ENCODE measurements around the gene FBXW2.
"Not testable (repeated sequence)": the region's sequence is repeated elsewhere in the genome, so short reads cannot be mapped to it uniquely, and the experiment has no call there.

Gene FBXW2

GRCh38 chr9:120778758-120779157 is 14.5 kb downstream of the FBXW2 start:
- no peak for DNase-seq

GRCh38 chr9:120777229-120777628 is 16.0 kb downstream of the FBXW2 start:
- no peak for DNase-seq

- DNase-seq = no peak
Observed at GRCh38 chr9:120776788-120777187, 16.4 kb downstream of the FBXW2 start.

- no peak for DNase-seq
Observed at GRCh38 chr9:120775859-120776258, 17.4 kb downstream of the FBXW2 start.

GRCh38 chr9:120774719-120775118 is 18.5 kb downstream of the FBXW2 start:
- DNase-seq = no peak

GRCh38 chr9:120773256-120773655 is 20.0 kb downstream of the FBXW2 start:
- no peak for DNase-seq

- no peak for DNase-seq
Observed at GRCh38 chr9:120770931-120771330, 22.3 kb downstream of the FBXW2 start.

GRCh38 chr9:120768886-120769285 is 24.3 kb downstream of the FBXW2 start:
- no peak for DNase-seq

GRCh38 chr9:120768247-120768646 is 25.0 kb downstream of the FBXW2 start:
- DNase-seq = no peak

- no peak for DNase-seq
Observed at GRCh38 chr9:120767451-120767850, 25.8 kb downstream of the FBXW2 start.

GRCh38 chr9:120765910-120766425 is 27.2 kb downstream of the FBXW2 start:
- DNase-seq = no peak

GRCh38 chr9:120764476-120764875 is 28.7 kb downstream of the FBXW2 start:
- no peak for DNase-seq

GRCh38 chr9:120761006-120761405 is 32.2 kb downstream of the FBXW2 start:
- no peak for DNase-seq

- no peak for DNase-seq
Observed at GRCh38 chr9:120759755-120760400, 33.3 kb downstream of the FBXW2 start.

GRCh38 chr9:120758544-120758943 is 34.7 kb downstream of the FBXW2 start:
- no peak for DNase-seq

- DNase-seq = no peak
Observed at GRCh38 chr9:120757026-120757913, 35.9 kb downstream of the FBXW2 start.

- DNase-seq = no peak
Observed at GRCh38 chr9:120756531-120756930, 36.7 kb downstream of the FBXW2 start.

GRCh38 chr9:120755810-120756434 is 37.3 kb downstream of the FBXW2 start:
- peak; percentile 67 for DNase-seq

- DNase-seq = no peak
Observed at GRCh38 chr9:120755044-120755443, 38.2 kb downstream of the FBXW2 start.

GRCh38 chr9:120750421-120750820 is 42.8 kb downstream of the FBXW2 start:
- DNase-seq = no peak

GRCh38 chr9:120746366-120746765 is 46.9 kb downstream of the FBXW2 start:
- DNase-seq = not testable (repeated sequence)

GRCh38 chr9:120745278-120745677 is 47.9 kb downstream of the FBXW2 start:
- no peak for DNase-seq

GRCh38 chr9:120742951-120743416 is 50.2 kb downstream of the FBXW2 start:
- no peak for DNase-seq
